Suprapubic skin (tissue), 3 donors: Measurements from ENCODE around the gene RFX3.

Experiments used
- POLR2AphosphoS5 ChIP-seq, 3 donors: sonication (generic); formaldehyde crosslinking; IDR thresholded peaks; one replicate each; pipeline ENCODE4 v1.6.1; 2017; ENCODE audit warnings: antibody characterized with exemption in 3 of 3
- TF ChIP-seq, protein P1 (sequence below), 2 donors: fragments of 200-600 bp in 1 of 2; fragments of 450-650 bp in 1 of 2; sonication (generic) in 1 of 2; IDR thresholded peaks; one replicate each; pipeline ENCODE4 v1.5.1; 2016 to 2019; ENCODE audit warnings: antibody characterized with exemption in 2 of 2, mild to moderate bottlenecking in 1 of 2, moderate library complexity in 1 of 2

DNA sequence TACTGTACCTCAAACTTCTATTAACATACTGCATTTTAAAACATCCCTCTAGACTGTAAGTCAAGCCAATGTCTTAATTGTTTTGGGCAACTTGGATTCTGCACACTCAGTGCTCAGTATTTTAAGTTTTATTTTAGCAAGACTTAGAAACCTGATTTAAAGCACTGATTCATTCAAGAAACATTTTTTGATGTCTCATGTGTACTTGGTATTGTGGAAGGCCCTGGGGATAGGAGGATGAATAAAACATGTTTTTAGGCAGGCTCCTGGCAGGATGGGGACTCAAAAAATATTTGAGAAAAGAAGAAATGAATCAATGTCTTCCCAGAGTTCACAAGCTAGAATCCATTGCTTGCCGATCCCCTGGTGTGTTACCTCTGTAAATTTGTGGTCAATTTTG is 347.9 kb downstream of the RFX3 start:
- TF ChIP-seq POLR2AphosphoS5 (IDR thresholded peaks at IDR 0.05), result no peak
- TF ChIP-seq, protein P1, sequence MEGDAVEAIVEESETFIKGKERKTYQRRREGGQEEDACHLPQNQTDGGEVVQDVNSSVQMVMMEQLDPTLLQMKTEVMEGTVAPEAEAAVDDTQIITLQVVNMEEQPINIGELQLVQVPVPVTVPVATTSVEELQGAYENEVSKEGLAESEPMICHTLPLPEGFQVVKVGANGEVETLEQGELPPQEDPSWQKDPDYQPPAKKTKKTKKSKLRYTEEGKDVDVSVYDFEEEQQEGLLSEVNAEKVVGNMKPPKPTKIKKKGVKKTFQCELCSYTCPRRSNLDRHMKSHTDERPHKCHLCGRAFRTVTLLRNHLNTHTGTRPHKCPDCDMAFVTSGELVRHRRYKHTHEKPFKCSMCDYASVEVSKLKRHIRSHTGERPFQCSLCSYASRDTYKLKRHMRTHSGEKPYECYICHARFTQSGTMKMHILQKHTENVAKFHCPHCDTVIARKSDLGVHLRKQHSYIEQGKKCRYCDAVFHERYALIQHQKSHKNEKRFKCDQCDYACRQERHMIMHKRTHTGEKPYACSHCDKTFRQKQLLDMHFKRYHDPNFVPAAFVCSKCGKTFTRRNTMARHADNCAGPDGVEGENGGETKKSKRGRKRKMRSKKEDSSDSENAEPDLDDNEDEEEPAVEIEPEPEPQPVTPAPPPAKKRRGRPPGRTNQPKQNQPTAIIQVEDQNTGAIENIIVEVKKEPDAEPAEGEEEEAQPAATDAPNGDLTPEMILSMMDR (IDR thresholded peaks at IDR 0.05), result no peak
